Stimulated activated CD4-positive, alpha-beta T cell treated with anti-CD3 and anti-CD28 coated beads, Interleukin-1b, Interleukin-23, amount 100 ng/mL, for 1 hour (primary cell): ENCODE results near the gene CLK2.
"Not testable (repeated sequence)": the region's sequence is repeated elsewhere in the genome, so short reads cannot be mapped to it uniquely, and the experiment has no call there.

ENCODE experiments used
- DNase-seq, 2 donors: peaks; one replicate each; pipeline ENCODE4 v3.0.0-alpha.2; 2020; ENCODE audit warnings: low read depth in 2 of 2

CLK2 gene

GRCh38 chr1:155296661-155297060 is 23.4 kb upstream of the CLK2 start:
- DNase-seq: no peak

DNA sequence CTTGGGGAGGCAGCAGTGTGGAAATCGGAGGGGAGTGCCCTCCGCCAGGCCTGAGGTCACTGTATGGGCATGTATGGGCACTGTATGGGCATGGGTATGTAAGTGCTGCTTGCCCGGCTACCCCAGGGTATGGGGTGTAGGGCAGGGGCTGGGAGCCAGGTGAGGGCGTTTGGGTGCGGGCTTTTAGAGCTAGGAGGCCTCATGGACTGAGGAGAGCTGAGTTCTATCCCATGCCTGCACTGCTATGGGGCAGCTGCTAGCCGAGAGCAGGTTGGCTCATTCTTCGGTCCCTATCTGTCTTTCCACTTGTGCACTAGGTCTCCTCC is 22.6 kb upstream of the CLK2 start:
- no peak for DNase-seq

DNA sequence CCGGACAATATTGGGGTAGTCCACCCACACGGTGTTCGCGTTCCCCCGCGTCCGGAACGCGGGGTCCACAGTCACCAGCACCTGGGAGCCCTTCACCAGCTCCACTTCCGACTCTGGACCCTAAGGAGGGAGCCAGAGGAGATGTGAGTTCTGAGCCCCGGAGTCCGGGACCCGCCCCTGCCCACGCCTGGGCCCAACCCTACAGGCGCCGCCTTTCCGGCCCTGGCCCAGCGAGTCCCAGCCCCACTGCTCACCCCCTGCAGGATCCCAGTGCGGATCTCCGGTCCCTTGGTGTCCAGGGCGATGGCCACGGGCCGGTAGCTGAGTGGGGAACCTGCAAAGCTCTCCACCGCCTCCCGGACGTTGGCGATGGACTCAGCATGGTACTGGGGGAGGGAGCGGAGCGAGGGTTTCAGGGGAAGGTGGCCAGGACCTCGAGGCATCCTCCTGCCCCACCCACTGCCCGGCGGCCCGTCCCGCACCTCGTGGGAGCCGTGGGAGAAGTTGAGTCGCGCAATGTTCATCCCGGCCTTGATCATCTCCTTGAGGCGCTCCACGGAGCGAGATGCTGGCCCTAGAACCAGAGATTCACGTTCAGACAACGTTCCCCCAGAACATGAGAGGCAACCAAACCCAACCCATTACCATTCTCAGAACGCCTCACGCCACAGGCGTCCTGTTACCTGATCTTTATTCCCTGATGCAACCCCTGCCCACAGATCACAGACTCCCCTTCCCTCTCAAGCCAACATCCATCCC is 22.1 kb upstream of the CLK2 start:
- no peak for DNase-seq

DNA sequence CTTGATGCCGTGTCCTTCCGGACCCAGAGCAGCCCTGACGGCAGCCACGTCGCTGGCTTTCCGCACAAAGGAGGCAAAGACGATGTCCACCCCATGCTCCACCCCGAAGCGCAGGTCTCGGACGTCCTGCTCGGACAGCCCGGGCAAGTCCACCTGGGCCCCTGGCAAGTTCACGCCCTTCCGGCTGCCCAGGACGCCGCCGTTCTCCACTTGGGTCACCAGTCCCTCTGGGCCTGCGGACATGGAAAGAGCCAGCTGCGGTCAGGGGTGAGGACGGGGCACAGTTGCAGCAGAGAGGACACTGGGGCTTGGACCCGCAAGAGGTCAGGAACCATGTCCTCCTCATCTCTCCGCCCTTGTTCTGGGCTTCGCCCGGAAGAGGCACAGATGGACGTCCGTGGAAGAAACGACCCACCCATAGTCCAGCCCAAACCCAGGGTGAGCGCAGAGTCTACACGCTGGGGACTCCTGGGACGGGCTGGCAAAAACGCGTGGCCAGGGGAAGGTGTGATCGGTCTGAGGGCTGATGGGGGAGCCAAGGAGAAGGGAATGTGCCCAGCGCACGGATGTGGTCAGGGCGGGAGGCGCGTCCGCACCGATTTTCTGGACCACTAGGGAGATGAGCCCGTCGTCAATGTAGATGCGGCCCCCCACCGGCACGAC is 21.3 kb upstream of the CLK2 start:
- DNase-seq: no peak

GRCh38 chr1:155293086-155293749 is 19.9 kb upstream of the CLK2 start:
- no peak for DNase-seq

- not testable (repeated sequence) for DNase-seq
Observed at GRCh38 chr1:155291006-155291405, 17.7 kb upstream of the CLK2 start.

DNA sequence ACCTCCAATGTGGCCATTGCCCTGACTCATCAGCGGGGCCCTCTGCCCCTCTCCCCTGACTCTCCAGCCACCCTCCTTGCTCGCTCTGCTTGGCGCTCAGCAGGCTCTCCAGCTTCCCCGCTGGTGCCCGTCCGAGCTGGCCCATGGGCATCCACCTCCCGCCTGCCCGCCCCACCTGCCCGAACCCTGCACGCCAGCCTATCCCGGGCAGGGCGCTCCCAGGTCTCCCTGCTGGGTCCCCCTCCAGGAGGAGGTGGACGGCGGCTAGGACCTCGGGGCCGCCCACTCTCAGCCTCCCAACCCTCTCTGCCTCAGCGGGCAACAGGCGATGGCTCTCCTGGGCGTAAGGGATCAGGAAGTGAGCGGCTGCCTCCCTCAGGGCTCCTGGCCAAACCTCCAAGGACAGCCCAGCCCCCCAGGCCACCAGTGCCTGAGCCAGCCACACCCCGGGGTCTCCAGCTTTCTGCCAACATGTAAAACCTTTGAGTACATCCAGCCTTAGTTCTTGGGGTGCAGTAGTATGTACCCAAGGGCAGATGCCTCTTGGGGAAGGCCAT is 14.8 kb upstream of the CLK2 start:
- no peak for DNase-seq

DNA sequence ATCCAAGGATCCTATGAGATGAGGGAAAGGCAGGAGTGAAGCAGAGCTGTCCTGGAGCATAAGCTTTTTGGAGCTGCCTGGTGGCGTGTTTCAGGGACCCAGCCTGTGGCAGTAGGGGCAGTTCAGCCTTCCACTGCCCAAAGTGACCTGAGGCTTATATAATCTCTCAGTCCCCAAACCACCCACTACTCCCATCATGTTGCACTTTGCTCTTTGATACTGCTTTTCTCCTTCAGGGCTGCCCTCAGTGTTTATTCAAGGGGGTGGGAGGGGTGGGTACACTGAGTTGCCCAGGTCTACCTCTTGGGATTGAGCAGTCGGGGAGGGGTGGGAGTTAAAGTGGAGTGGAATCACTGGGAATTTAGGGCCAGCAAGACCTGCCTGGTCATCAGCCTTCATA is 13.2 kb upstream of the CLK2 start:
- DNase-seq: no peak

GRCh38 chr1:155285631-155286044 is 12.3 kb upstream of the CLK2 start:
- DNase-seq: no peak

- no peak for DNase-seq
Observed at GRCh38 chr1:155285063-155285462, 11.8 kb upstream of the CLK2 start.

DNA sequence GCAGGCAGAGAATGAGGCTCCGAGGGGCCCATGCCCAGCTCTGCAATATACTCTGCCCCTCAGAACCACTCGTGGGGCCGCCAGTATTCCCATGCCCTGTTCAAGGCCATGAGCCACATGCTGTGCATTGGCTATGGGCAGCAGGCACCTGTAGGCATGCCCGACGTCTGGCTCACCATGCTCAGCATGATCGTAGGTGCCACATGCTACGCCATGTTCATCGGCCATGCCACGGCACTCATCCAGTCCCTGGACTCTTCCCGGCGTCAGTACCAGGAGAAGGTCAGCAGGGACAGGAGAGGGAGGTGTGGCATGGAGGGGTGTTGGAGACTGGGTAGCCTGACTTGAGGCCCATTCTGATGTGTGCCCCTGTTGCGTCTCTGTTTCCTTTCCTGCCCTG is 11.2 kb upstream of the CLK2 start:
- DNase-seq: no peak

DNA sequence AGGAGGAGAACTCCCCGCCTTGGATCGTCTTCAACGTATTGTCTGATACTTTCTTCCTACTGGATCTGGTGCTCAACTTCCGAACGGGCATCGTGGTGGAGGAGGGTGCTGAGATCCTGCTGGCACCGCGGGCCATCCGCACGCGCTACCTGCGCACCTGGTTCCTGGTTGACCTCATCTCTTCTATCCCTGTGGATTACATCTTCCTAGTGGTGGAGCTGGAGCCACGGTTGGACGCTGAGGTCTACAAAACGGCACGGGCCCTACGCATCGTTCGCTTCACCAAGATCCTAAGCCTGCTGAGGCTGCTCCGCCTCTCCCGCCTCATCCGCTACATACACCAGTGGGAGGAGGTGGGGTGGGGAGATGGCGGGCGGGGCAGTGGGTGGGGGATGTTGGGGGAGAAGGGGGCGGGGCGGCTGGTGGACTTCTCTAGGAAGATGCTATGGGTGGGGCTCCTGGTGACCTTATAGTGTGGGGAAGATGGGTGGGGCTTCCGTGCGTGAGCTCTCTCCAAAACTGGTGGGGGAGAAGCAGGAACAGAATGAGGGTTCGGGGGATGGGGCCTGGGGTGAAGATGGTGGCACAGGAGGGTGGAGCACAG is 9.3 kb upstream of the CLK2 start:
- DNase-seq: no peak

DNA sequence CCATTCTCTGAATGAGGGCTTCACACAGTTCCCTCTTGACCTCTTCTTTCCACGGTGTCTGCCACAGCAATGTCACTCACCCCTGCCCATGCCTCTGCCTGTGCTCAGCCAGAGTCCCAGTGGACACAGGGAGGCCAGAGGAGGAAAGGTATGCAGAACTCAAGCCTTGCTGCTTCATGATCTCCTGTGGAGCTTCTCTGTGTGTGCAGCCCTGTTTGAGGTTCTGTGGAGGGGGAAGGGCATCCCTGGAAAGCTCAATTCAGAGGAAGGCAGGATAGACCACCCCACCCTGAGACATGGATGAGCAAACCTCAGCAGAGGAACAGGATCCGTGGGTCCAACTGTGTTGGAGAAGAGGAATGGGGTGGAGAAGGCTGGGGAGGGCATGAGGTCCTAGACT is 6.0 kb upstream of the CLK2 start:
- DNase-seq: no peak

GRCh38 chr1:155278689-155279160 is 5.4 kb upstream of the CLK2 start:
- DNase-seq: no peak

GRCh38 chr1:155277902-155278688 is 4.8 kb upstream of the CLK2 start:
- DNase-seq: peak; percentile 24 to 71

DNA sequence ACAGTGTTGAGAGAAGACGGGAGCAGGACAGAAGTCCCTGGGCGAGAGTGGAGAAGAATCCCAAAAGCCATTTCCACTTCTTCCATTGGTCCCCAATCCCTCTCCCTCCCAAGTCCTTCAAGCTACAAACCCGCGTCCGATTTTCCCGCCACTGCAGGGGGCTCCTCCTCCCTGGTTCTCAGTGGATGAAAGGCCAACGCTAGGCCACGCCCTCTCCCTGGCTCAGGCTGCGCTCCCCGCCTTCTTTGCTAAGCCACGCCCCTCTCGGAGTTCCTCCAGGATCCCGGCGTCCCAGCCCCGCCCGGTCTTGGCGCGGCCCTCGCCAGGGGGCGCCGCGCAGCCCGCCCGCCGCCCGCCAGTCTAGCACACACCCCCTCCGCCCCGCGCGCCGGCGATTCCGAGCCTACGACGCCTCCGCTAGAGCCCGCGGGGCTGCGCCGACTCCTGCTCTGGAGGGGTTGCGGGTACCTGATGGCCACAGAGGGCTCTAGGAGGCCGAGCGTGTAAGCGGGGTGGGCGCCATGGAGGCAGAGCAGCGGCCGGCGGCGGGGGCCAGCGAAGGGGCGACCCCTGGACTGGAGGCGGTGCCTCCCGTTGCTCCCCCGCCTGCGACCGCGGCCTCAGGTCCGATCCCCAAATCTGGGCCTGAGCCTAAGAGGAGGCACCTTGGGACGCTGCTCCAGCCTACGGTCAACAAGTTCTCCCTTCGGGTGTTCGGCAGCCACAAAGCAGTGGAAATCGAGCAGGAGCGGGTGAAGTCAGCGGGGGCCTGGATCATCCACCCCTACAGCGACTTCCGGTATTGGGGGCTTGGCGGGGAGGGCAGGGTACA is 4.0 kb upstream of the CLK2 start, which contains the start of gene HCN3:
Gene HCN3, plus strand, starts transcription at position 394 of the 832 bp plus-strand sequence. Its CDS starts 128 bp downstream, at position 522.
- peak; percentile 80 to 89 for DNase-seq

DNA sequence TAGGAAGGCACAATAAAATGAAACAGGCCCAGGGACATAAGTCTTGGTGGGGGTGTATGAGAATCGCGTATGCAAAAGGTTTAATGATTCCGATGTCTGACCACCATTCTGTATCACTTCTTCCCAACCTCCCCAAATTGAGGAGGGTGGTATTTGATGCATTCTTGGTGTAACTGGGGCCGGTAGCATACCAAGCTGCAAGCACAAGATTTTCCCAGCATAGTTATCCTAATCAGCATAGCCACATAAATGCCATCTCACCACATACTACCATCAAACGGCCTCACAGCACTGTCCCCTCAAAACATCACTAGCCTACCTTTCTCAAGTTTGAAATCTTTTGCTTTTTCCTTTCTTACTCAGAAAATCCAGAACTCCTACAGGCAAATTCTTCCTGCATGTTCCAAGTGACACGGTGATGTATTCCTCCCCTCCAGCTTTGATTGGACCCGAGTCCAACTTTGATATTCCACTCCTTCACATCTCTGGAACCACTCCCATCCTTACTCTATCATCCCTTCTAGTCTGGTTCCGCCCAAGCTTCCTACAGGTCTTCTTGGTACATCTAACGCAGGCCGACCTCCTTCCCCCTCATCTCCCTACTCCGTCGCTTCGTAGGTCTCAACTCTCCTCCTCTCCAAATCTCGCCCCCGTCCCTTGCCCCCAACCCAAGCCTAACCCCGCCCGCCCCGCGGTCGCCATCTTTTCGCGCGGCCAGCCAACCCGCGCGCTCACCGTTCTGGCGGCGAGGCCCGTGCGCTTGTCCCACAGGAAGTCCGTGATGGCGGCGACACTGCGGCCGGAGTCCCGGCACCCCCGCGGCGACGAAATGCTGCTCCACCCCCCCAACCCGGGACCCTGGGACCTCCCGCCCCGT is 600 bp downstream of the CLK2 start:
- DNase-seq: no peak

DNA sequence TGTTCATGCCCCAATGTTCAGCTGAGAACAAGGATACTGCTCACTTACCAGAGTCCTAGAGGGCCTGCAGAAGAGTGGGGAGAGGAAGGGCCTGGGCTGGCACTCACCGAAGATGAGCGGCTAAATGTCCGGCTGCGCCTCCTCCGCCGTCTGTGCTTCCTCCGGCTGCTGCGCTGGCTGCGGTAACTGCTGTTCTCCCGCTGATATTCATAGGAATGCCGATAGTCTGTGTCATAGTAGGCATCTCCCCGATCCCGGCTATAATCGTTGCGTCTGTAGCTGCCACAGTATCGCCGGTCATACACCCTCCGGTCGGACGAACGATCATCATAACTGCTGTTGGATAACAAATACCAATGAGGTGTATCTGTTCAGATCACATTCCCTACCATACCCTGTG is 3.9 kb downstream of the CLK2 start:
- DNase-seq: no peak

- no peak for DNase-seq
Observed at GRCh38 chr1:155268630-155269029, 4.7 kb downstream of the CLK2 start.
